Breast epithelium (tissue), 3 donors: Measurements from ENCODE around the gene CAMSAP2.

ENCODE experiments used
- CTCF ChIP-seq, 3 donors: fragments of 450-650 bp; IDR thresholded peaks; one replicate each; pipeline ENCODE4 v1.5.1; 2016 to 2017; ENCODE audit warnings: antibody characterized with exemption in 3 of 3, mild to moderate bottlenecking in 3 of 3, moderate library complexity in 3 of 3
- POLR2A ChIP-seq: fragments of 450-650 bp; IDR thresholded peaks from one replicate; pipeline ENCODE4 v1.6.1; 2016; ENCODE audit warnings: antibody characterized with exemption, mild to moderate bottlenecking, moderate library complexity
- POLR2AphosphoS5 ChIP-seq, 3 donors: sonication (generic); formaldehyde crosslinking; IDR thresholded peaks; one replicate each; pipeline ENCODE4 v1.6.1; 2017; ENCODE audit warnings: antibody characterized with exemption in 3 of 3

- TF ChIP-seq CTCF (IDR thresholded peaks at IDR 0.05) (no peak), POLR2AphosphoS5 (IDR thresholded peaks at IDR 0.05) (no peak), POLR2A (no peak)
Observed at GRCh38 chr1:200710166-200710565, 28.5 kb upstream of the CAMSAP2 start.
